GM23338 (cell line): ENCODE results near the gene SLC22A3.

Source experiments
- CREB1 ChIP-seq: fragments of 250-450 bp; sonication (Bioruptor Pico); IDR thresholded peaks from 2 replicates; pipeline ENCODE4 v1.5.0; 2020; ENCODE audit warnings: low read depth, mild to moderate bottlenecking, moderate library complexity
- ETS1 ChIP-seq: IDR thresholded peaks from 2 replicates; pipeline ENCODE4 v1.6.1; 2016; ENCODE audit warnings: antibody characterized with exemption
- EZH2 ChIP-seq: fragments of 200-600 bp; sonication (generic); IDR thresholded peaks from one replicate; pipeline ENCODE4 v1.8.0; 2017; ENCODE audit warnings: antibody characterized with exemption, mild to moderate bottlenecking, low read depth; ENCODE audit not compliant: unreplicated experiment
- EZH2phosphoT487 ChIP-seq: fragments of 200-600 bp; sonication (generic); IDR thresholded peaks from one replicate; pipeline ENCODE4 v1.8.1; 2018; ENCODE audit warnings: antibody characterized with exemption; ENCODE audit not compliant: unreplicated experiment
- JUNB ChIP-seq: IDR thresholded peaks from one replicate; pipeline ENCODE4 v1.6.1; 2016; ENCODE audit warnings: antibody characterized with exemption; ENCODE audit not compliant: unreplicated experiment
- NANOG ChIP-seq: IDR thresholded peaks from 2 replicates; pipeline ENCODE4 v1.6.1; 2016; ENCODE audit warnings: antibody characterized with exemption, borderline replicate concordance
- POLR2AphosphoS5 ChIP-seq: IDR thresholded peaks from 2 replicates; pipeline ENCODE4 v1.6.1; 2016; ENCODE audit warnings: antibody characterized with exemption, low read depth
- STAT1 ChIP-seq: IDR thresholded peaks from one replicate; pipeline ENCODE4 v1.6.1; 2016; ENCODE audit warnings: antibody characterized with exemption; ENCODE audit not compliant: unreplicated experiment
- ZNF114 ChIP-seq: fragments of 250-450 bp; sonication (Bioruptor Pico); IDR thresholded peaks from 2 replicates; pipeline ENCODE4 v1.5.0; 2020; ENCODE audit warnings: mild to moderate bottlenecking, moderate library complexity
- TF ChIP-seq, protein P1 (sequence below), 2 experiments: fragments of 200-600 bp in 1 of 2; sonication (generic) in 1 of 2; conservative IDR thresholded peaks; 2 replicates each; pipeline versions ENCODE4 v1.5.1 to v1.6.1; 2016 to 2017; ENCODE audit warnings: antibody characterized with exemption in 2 of 2, low read depth in 2 of 2, mild to moderate bottlenecking in 2 of 2, moderate library complexity in 1 of 2
- TF ChIP-seq, protein P2 (sequence below): IDR thresholded peaks from one replicate; pipeline ENCODE4 v1.6.1; 2018; ENCODE audit warnings: antibody characterized with exemption; ENCODE audit not compliant: unreplicated experiment

GRCh38 chr6:160367798-160368547 is 19.8 kb downstream of the SLC22A3 start:
- TF ChIP-seq, protein P1, sequence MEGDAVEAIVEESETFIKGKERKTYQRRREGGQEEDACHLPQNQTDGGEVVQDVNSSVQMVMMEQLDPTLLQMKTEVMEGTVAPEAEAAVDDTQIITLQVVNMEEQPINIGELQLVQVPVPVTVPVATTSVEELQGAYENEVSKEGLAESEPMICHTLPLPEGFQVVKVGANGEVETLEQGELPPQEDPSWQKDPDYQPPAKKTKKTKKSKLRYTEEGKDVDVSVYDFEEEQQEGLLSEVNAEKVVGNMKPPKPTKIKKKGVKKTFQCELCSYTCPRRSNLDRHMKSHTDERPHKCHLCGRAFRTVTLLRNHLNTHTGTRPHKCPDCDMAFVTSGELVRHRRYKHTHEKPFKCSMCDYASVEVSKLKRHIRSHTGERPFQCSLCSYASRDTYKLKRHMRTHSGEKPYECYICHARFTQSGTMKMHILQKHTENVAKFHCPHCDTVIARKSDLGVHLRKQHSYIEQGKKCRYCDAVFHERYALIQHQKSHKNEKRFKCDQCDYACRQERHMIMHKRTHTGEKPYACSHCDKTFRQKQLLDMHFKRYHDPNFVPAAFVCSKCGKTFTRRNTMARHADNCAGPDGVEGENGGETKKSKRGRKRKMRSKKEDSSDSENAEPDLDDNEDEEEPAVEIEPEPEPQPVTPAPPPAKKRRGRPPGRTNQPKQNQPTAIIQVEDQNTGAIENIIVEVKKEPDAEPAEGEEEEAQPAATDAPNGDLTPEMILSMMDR (conservative IDR thresholded peaks at IDR 0.05; ENCODE audit: low read depth in 2 of 2): peak; percentile 23 to 42; a peak in 3 of 4 replicates
- TF ChIP-seq NANOG (no peak), EZH2phosphoT487 (no peak), JUNB (no peak), EZH2 (no peak), POLR2AphosphoS5 (no peak), CREB1 (CRISPR knock-in tag) (no peak), ETS1 (no peak), STAT1 (no peak), ZNF114 (CRISPR knock-in tag) (no peak)
- TF ChIP-seq, protein P2, sequence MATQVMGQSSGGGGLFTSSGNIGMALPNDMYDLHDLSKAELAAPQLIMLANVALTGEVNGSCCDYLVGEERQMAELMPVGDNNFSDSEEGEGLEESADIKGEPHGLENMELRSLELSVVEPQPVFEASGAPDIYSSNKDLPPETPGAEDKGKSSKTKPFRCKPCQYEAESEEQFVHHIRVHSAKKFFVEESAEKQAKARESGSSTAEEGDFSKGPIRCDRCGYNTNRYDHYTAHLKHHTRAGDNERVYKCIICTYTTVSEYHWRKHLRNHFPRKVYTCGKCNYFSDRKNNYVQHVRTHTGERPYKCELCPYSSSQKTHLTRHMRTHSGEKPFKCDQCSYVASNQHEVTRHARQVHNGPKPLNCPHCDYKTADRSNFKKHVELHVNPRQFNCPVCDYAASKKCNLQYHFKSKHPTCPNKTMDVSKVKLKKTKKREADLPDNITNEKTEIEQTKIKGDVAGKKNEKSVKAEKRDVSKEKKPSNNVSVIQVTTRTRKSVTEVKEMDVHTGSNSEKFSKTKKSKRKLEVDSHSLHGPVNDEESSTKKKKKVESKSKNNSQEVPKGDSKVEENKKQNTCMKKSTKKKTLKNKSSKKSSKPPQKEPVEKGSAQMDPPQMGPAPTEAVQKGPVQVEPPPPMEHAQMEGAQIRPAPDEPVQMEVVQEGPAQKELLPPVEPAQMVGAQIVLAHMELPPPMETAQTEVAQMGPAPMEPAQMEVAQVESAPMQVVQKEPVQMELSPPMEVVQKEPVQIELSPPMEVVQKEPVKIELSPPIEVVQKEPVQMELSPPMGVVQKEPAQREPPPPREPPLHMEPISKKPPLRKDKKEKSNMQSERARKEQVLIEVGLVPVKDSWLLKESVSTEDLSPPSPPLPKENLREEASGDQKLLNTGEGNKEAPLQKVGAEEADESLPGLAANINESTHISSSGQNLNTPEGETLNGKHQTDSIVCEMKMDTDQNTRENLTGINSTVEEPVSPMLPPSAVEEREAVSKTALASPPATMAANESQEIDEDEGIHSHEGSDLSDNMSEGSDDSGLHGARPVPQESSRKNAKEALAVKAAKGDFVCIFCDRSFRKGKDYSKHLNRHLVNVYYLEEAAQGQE: no peak
